Skin of body (tissue), 2 donors: ENCODE results near the gene GSS. TPM values are rescaled to one million over a fixed set of nuclear protein-coding genes. Genes with fewer than 3 reads are reported as not detected.

Experiments
- DNase-seq: peaks from one replicate; lab custom pipeline; 2025; lab: John Stamatoyannopoulos, UW
- total RNA-seq: library from RNA; depleted of rRNA; stranded (reverse); fragments of >200 nt; gene quantifications from one replicate; pipeline ENCODE4 v1.2.3, GENCODE V29; 2014

GSS gene
- 26.5 TPM for total RNA-seq

GRCh38 chr20:34955231-34956040 lies at the start of gene GSS, which contains the start of gene MYH7B:
Gene GSS (minus strand): TSS chr20:34955806. CDS start chr20:34951852, 3,954 bp downstream.
Gene MYH7B (plus strand): TSS chr20:34955868. CDS start chr20:34978006, 22,138 bp downstream.
- DNase-seq: peak; percentile 88

- DNase-seq: no peak
Observed at GRCh38 chr20:35004749-35005462, 49.3 kb upstream of the GSS start.

GRCh38 chr20:35004051-35004725 lies 48.6 kb upstream of the GSS start:
- no peak for DNase-seq

- no peak for DNase-seq
Observed at GRCh38 chr20:35003211-35004031, 47.8 kb upstream of the GSS start.

- no peak for DNase-seq
Observed at GRCh38 chr20:35002426-35003210, 47.0 kb upstream of the GSS start.

GRCh38 chr20:35001596-35002362 lies 46.2 kb upstream of the GSS start:
- DNase-seq: no peak

GRCh38 chr20:35000922-35001595 lies 45.5 kb upstream of the GSS start:
- DNase-seq: no peak

GRCh38 chr20:35000311-35000921 lies 44.8 kb upstream of the GSS start:
- no peak for DNase-seq

- DNase-seq: no peak
Observed at GRCh38 chr20:34999782-35000181, 44.2 kb upstream of the GSS start.

GRCh38 chr20:34999021-34999451 lies 43.4 kb upstream of the GSS start:
- DNase-seq: no peak

- no peak for DNase-seq
Observed at GRCh38 chr20:34998331-34998950, 42.8 kb upstream of the GSS start.

- no peak for DNase-seq
Observed at GRCh38 chr20:34997774-34998173, 42.2 kb upstream of the GSS start.

- no peak for DNase-seq
Observed at GRCh38 chr20:34997131-34997561, 41.5 kb upstream of the GSS start.

- no peak for DNase-seq
Observed at GRCh38 chr20:34996243-34997028, 40.8 kb upstream of the GSS start.

- DNase-seq: no peak
Observed at GRCh38 chr20:34995696-34996095, 40.1 kb upstream of the GSS start.

- DNase-seq: no peak
Observed at GRCh38 chr20:34995192-34995591, 39.6 kb upstream of the GSS start.

- no peak for DNase-seq
Observed at GRCh38 chr20:34994509-34995131, 39.0 kb upstream of the GSS start.
